Brain pericyte (primary cell): ENCODE results near the gene ITGA6.
A peak's percentile ranks its signal among the peaks of the same experiment; 100 is the strongest.

Source experiments
- DNase-seq: peaks from one replicate; pipeline ENCODE4 v3.0.0-alpha.2; 2012; ENCODE audit warnings: low read depth, low spot score

ITGA6 gene

GRCh38 chr2:172465417-172466334, 38.3 kb downstream of the ITGA6 start:
- peak; percentile 26 for DNase-seq

- no peak for DNase-seq
Measured at GRCh38 chr2:172467382-172467781, 40.0 kb downstream of the ITGA6 start.

GRCh38 chr2:172470958-172471922, 43.9 kb downstream of the ITGA6 start:
- DNase-seq, result no peak

- no peak for DNase-seq
Measured at GRCh38 chr2:172472446-172473033, 45.2 kb downstream of the ITGA6 start.

- DNase-seq, result no peak
Measured at GRCh38 chr2:172473167-172473566, 45.8 kb downstream of the ITGA6 start.

- no peak for DNase-seq
Measured at GRCh38 chr2:172478353-172478752, 51.0 kb downstream of the ITGA6 start.

GRCh38 chr2:172480301-172481218, 53.2 kb downstream of the ITGA6 start:
- DNase-seq, result no peak

GRCh38 chr2:172481507-172482262, 54.3 kb downstream of the ITGA6 start:
- no peak for DNase-seq

GRCh38 chr2:172484253-172484652, 56.9 kb downstream of the ITGA6 start:
- no peak for DNase-seq

- no peak for DNase-seq
Measured at GRCh38 chr2:172484706-172485105, 57.3 kb downstream of the ITGA6 start.

- DNase-seq, result no peak
Measured at GRCh38 chr2:172488556-172488955, 61.2 kb downstream of the ITGA6 start.

GRCh38 chr2:172489681-172490080, 62.3 kb downstream of the ITGA6 start:
- no peak for DNase-seq

GRCh38 chr2:172496160-172496608, 68.8 kb downstream of the ITGA6 start:
- no peak for DNase-seq

GRCh38 chr2:172507199-172507598, 79.8 kb downstream of the ITGA6 start:
- no peak for DNase-seq

- DNase-seq, result no peak
Measured at GRCh38 chr2:172510088-172510487, 82.7 kb downstream of the ITGA6 start.

GRCh38 chr2:172510548-172510947, 83.2 kb downstream of the ITGA6 start:
- DNase-seq, result no peak

- no peak for DNase-seq
Measured at GRCh38 chr2:172512810-172513523, 85.6 kb downstream of the ITGA6 start.

- no peak for DNase-seq
Measured at GRCh38 chr2:172513524-172513900, 86.1 kb downstream of the ITGA6 start.

GRCh38 chr2:172513935-172514586, 86.7 kb downstream of the ITGA6 start:
- DNase-seq, result no peak
